HL-60/S4 treated with phorbol 12-myristate 13-acetate at 8.2 ng/mL for 4 days and 3 days (cell line): ENCODE results near the gene PCBP3.
"Not testable (repeated sequence)": the region's sequence is repeated elsewhere in the genome, so short reads cannot be mapped to it uniquely, and the experiment has no call there.

Source experiments
- in situ Hi-C: fragments of 300-500 bp; cut with MboI; formaldehyde crosslinking; loops from 2 replicates; pipeline ENCODE4 v1.15.0; 2022; ENCODE audit warnings: low sequenced_read_pairs

PCBP3 gene

DNA sequence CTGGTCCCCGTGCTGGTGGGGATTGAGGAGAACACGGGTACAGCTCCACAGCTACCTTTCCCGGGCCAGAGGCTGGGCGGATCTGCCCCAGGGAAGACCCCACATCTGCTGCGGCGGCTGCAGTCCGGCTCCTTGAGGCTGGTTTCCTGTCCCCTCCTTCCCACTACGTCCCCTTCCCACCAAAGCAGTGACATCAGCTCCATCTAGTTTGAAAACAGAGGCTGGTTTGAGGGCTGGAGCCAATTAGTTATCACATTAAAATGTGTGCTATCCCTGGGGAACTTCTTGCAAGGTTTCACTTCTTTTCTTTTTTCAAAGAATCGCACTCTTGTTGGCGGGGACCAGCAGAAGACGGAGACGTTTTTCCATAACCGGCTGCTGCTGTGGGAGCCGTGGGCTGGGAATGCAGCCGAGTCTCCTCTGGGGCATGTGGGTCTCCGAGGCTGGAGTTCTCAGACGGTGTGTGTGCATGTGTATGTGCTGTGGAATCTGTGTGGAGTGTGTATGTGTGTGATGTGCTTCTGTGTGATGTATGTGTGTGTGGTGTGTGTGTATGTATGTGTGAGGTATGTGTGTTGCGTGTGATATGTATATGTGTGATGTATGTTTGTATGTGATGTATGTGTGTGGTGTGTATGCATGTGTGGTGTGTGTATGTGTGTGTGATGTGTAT is 8.9 kb upstream of the PCBP3 start:
- in situ Hi-C loops = no loop called here

DNA sequence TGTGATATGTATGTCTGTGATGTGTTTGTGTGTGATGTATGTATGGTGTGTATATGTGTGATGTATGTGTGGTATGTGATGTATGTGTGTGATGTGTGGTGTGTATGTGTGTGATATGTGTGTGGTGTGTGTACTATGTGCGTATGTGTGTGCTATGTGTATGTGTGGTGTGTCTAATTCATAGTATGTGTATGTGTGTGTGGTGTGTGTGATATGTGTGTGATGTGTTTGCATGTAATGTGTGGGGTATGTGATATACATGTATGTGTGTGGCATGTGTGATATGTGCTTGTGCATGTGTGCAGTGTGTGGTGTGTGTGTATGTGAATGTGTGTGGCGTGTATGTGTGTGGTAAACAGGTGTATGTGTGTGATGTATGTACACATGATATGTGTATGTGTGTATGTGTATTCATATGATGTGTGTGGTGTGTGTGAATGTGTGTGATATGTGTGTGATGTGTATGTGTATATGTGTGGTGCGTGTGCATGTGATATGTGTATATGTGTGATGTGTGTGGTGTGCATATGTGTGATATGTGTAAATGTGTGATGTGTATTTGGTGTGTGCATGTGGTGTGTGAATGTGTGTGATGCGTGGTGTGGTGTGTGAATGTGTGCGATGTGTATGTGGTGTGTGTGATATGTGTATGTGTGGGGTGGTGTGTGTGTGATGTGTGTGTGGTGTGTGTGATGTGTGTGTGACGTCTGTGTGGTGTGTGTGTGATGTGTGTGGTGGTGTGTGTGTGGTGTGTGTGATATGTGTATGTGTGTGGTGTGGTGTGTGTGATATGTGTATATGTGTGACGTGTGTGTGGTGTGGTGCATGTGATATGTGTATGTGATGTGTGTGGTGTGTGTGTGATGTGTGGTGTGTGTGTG is 8.0 kb upstream of the PCBP3 start:
- in situ Hi-C loops = no loop called here

DNA sequence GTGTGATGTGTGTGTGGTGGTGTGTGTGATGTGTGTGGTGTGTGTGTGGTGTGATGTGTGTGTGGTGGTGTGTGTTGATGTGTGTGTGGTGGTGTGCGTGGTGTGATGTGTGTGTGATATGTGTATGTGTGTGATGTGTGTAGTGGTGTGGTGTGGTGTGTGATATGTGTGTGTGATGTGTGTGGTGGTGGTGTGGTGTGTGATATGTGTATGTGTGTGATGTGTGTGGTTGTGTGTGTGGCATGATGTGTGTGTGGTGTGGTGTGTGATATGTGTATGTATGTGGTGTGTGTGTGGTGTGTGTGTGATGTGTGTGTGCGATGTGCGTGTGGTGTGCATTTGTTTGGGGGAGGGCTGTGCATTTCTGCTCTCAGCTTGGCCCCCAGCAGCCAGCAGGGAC is 7.1 kb upstream of the PCBP3 start:
- in situ Hi-C loops = no loop called here

DNA sequence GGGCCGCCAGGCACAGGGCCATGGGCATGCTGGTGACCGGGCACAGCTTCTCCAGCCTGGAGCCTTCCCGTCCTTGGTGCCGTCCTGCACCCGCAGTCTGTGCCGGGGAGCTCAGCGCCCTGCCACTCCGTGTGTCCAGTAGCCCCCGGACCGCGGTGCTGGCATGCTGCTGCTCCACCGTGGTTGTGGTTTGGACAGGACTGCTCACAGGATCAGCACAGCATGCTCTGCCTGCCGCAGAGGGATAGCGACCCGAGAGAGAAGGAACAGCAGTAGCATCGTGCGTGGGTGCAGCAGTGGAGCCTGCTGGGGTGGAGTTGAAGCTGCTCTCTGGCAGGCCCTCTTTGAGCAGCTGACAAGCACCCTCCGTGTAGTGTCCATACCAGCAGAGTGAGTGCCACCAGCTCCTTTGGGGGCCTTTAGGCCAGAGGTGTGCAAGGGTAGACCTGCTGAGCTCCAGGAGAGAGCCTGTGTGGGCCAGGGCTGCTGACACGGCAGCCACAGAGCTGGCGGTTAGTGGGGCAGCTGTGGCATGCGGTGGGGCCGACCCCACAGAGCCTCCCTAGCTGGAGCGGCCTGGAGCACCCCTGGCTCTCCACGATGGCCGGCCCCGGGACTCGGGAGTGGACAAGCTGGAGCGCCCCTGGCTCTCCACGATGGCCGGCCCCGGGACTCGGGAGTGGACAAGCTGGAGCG is 6.4 kb upstream of the PCBP3 start:
- in situ Hi-C loops = no loop called here

DNA sequence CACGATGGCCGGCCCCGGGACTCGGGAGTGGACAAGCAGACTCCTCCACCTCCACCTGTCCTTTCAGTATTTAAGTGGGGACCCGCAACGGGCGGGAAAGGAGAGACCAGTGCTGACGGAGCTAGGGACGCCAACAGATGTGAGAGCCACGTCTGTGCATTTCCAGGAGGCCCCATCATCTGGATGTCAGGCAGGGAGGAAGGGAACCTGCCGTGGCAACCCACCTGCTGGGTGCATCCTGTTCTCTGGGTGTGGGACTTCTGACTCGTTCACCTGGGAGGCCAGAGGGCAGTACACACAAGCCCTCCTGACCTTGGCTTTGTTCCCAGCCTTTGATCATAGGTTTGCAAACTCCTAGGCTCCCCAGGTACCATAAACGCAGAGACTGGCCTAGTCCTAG is 5.6 kb upstream of the PCBP3 start:
- in situ Hi-C loops = no loop called here

DNA sequence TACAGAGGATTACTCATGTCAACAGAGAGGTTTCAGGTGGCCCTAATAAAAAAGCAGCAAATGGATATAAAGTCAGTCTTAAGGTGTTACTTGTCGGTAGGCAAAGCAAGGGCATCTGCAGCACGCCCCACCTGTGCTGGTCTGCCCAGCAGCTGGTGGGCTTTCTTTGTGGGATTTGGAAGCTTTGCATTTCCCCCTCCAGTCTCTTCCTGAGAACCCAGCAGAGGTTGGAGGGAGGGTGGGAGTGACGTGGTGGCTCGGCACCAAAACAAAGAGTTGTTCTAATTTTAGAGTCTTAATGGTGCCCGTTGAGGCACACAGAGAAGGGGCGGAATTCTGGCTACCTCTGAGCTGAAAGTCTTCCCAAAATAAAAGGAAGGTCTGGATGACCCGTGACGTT is 4.8 kb upstream of the PCBP3 start:
- in situ Hi-C loops = no loop called here

DNA sequence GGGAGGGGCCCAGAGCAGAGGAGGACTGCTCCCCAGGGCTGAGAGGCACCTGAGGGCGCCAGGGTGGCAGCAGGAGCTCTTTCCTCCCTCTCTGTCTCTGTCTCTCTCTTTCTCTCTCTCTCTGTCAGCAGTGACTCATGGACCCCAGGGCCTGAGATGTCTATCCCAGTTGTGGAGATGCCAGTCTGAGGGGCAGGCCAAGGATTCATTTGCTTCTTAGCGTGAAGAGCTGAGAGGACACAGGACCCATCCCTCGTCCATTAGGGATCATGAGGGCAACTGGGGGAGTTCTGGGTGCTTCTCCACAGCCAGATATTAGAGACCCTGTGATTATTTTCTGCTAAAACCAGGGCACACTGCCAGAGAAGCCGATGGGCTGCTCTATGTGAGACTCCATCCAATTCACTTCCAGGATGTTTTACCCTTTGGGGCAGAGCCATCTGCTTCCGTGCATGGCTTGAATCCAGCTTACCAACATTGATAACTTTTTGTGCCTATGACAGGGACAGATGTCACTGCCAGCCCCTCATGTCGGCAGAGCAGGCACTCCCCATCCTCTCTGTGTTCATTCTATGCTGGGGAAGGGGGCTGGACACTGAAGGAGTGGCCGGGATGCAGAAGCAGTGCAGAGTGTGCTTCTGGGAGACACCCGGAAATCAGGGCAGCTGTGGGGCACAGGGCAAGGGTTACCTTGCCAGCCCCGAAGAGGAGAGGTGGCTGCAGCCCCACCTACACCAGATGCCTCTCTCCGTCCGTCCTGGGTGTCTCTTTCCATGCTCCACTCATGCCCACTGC is 4.1 kb upstream of the PCBP3 start:
- in situ Hi-C loops = no loop called here

DNA sequence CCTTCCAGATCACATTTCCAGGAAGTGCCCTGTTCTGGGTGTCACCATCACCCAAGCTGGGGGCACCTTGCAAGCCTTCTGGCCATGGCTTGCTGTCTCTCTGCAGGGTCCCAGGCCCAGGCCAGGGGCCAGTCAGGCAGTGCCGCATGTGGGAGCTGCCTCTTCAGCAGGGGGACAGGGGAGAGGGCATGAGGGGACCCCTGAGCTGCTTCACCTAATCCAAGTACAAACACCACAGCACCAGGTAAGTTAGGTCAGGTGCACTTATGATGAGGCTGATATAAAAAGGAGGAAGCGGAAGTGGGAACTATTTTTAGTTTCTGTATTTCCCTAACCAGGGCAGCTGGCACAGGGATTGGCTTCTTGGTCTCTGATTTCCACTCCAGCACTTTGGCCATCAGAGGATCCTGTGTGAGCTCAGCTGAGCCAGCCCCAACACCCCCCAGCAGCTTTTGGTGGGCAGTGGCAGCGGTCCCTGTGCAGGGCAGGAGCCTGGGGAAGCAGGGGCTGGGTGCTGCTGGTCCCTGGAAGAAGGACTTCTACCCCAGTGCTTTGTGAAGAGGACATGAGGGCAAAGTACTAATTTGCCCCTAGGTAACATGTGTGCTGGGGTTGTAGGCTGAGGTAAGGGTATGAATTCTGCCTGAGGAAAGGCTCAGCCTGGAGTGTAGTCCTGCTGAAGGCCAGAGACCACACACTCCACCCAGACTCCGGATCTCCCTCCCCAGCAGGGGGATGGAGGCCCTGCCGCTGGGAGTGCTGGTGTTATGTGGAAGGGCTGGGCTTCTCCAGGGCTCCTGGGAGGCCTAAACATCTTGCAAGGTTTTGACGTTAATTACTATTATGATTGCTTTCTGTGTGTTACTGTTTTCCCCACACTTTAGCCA is 3.3 kb upstream of the PCBP3 start:
- in situ Hi-C loops = no loop called here

DNA sequence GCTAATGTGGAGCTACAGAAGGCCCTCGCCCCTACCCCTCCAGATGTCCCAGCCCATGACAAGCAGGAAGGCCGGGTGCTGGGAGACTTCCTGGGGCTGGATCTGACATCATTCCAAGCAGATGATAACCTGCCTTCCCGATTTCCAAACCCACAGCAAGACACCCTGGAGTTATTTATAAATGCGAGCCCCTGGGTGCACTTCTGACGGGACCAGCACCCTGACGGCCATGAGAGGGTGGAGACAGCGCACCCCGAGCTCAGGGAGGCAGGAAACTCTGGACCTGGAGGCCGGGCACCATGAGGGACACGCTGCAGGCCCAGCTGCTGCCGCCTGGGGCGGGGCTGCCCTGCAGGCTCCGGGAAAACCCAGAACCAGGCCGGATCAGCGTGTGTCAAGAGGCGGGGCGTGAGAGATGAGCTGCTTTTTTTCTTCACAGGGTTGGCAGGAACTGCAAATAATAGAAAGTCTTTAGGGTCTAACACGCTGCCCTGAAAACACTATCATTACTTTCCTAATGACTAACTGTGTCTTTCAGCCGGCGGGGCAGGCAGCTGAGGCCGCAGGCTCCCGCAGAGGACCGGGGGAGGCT is 2.5 kb upstream of the PCBP3 start:
- in situ Hi-C loops = no loop called here

DNA sequence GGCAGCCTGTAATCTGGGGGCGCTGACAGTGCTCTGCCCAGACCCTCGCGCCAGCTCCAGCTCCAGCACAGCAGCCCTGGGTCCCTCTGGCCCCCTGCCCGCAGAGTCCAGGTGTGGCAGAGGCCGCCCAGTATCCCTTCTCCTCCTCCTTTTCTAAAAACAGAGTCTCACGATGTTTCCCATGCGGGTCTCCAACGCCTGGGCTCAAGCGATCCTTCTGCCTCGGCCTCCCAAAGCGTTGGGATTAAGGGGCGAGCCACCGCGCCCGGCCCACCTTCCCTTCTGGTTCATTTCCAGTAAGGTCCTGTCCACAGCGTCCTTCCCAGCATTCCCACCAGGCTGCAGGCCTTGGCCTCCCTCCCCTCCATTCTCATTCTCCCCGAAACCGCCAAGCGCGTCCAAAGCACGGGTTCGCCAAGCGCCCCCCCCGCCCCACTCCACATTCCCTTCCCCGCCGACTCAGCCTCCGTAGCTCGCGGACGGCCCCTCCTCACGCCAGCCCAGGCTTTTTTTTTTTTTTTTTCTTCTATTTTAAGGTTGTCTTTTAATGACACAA is 2.0 kb upstream of the PCBP3 start:
- in situ Hi-C loops = no loop called here

DNA sequence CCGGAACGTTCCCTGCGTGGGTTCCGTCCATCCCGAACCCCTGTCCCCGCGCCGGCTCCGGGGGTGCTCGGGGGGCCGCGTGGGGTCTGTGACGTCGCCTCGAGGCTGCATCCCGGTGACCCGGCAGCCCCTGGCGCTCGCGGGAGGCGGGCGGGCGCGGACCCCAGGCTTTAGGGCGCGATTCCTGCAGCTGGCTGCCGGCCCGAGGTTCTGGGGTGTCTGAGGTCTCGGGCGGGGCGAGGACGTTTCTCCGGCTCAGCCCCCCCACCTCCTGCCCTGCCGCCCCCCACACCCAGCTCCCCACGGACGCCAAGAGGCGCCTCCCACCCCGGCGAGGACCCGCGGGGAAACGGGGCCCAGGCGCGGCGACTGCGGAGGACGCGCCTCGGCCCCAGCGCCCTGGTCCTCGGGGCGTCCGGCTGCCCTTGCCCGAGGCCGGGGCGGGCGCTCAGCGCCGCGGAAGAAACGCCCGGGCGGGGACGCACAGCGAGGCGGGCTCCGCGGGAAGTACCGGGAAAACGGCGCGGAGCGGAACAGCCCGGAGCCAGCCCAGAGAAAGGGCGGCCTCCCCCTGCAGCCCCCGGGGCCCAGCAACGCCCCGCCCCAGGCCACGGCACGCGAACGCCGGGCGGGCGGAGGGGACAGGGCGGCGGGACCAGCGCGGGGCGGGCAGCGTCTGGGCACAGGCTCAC is 1.3 kb upstream of the PCBP3 start:
- in situ Hi-C loops = no loop called here

DNA sequence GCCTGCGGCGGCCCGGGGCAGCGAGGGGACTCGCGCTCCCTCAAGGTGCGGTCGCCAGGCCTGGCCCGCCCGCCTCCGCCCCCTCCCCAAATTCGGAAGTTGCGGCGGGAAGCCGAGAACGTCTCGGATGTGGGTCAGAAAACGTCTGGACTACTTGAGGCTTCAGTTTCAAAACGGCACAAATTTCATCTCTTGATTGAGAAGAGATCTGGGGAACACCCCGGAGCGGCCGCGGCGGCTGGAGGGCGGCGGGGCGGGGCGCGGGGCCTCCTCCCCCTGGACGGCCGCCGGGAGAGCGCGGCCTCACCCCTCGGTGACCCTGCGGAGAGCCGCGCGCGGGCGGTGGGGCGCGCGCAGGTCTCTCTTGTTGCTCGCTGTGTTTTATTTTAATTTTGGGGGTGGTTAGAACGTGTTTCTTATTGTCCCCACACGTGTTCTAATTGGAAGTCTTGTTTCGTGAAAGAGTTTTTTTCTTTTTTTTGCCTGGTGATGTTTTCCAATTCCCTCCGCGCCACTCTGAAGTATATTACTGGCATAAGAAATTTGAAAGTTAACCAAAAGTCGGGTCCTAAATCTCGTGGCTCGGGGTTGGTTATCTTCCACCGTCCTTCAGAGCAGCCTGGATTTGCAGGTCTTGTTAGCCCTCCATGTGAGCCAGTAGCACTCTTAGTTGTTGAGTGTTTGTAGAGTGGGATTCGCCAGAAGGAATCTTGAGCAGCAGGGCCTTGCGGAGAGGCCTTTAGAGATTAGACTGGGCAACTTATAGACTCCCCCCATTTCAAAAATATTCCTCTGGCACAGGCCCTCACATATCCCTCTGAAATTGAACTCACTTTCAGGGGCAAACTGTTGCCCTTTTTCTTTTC is 749 bp downstream of the PCBP3 start:
- in situ Hi-C loops = no loop called here

DNA sequence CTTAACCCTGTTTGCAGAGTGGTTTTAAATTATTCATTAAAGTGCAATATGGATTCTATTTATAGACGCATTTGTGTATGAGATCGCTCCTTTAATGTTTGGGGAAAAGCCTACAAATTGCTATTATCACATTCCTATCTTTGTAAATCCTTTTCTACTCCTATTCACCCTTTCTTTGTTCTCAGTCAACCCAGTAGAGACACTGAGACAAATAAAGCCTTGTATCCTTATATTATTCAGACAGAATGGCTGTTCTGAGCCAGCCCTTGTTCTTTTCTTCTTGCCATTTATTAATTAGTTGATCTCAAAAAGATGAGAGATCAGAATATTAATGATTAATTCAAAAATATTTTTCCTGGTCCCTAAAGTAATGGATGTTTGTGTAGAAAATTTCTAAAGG is 8.4 kb downstream of the PCBP3 start:
- in situ Hi-C loops = no loop called here

DNA sequence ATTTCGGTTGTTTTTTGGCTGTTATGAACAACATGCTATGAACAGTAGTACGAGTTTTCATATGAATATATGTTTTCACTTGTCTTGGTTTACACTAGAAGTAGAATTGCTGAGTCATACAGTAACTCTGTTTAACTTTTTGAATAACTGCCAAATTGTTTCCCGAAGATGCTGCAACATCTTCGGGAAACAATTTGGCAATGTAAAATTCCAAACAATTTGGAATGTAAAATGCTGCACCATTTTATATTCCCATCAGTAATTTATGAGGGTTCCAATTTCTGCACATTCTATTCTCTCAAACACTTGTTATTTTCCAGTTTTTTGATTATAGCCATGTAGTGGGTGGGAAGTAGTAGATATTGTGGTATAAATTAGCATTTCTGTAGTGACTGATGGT is 11.6 kb downstream of the PCBP3 start:
- in situ Hi-C loops = no loop called here

DNA sequence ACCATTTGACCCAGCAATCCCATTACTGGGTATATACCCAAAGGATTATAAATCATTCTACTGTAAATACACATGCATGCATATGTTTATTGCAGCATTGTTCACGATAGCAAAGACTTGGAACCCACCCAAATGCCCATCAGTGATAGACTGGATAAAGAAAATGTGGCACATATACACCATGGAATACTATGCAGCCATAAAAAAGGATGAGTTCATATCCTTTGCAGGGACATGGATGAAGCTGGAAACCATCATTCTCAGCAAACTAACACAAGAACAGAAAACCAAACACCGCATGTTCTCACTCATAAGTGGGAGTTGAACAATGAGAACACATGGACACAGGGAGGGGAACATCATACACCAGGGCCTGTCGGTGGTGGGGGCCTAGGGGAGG is 12.6 kb downstream of the PCBP3 start:
- in situ Hi-C loops = not testable (repeated sequence)

DNA sequence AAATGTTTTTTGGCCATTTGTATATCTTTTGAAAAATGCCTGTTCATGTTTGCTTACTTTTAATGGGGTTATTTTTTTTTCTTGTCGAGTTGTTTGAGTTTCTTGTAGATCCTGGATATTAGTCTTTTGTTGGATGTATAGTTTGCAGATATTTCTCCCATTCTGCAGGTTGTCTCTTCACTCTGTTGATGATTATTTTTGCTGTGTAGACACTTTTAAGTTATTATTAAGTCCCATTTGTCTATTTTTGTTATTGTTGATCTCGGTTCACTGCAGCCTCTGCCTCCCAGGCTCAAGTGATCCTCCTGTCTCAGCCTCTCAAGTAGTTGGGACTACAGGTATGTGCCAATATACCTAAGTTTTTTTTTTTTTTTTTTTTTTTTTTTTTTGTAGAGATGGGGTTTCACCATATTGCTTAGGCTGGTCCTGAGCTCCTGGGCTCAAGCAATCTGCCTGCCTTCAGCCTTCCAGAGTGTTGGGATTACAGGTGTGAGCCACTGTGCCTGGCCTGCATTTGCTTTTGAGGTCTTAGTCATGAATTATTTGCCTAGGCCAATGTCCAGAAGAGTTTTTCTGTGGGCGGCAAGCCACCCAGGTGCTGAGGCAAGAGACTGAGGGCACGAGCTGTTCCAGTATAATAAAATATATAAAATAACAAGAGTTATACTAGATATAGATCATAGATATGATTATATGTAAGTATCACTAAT is 18.5 kb downstream of the PCBP3 start:
- in situ Hi-C loops = not testable (repeated sequence)

DNA sequence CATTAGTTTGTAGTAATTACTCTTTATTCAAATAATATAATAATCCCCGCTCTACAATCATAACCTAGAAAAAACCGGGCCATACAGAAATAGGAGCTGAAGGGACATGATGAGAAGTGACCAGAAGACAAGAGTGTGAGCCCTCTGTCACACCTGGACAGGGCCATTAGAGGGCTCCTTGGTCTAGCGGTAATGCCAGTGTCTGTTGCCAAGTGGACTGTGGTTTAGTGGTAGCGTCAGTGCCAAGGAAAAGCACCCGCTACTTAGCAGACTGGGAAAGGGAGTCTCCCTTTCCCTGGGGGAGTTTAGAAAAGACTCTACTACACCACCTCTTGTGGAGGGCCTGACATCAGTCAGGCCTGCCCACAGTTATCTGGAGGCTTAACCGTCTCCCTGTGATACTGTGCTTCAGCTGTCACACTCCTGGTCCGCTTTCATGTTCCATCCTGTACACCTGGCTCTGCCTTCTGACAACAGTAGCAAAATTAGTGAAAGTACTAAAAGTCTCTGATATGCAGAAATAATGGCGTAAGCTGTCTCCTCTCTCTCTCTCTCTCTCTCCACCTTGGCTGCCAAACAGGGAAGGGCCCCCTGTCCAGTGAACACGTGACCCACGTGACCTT is 19.2 kb downstream of the PCBP3 start:
- in situ Hi-C loops = not testable (repeated sequence)
